ENCODE results near the gene PAN3.
"Not testable (repeated sequence)": the region's sequence is repeated elsewhere in the genome, so short reads cannot be mapped to it uniquely, and the experiment has no call there.

DNA sequence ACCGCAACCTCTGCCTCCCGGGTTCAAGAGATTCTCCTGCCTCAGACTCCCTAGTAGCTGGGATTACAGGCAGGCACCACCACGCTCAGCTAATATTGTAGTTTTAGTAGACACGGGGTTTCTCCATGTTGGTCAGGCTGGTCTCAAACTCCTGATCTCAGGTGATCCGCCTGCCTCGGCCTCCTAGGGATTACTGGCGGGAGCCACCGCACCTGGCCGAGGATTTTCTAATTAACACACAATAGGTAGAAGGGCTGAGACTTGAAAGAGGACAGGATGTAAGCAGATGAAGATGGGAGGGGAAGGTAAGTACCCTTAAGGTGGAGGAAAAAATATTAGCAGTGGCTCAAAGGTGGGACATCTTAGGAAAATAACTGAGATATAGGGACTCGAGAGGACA lies 3.2 kb downstream of the PAN3 start:
- TF ChIP-seq, protein P1, sequence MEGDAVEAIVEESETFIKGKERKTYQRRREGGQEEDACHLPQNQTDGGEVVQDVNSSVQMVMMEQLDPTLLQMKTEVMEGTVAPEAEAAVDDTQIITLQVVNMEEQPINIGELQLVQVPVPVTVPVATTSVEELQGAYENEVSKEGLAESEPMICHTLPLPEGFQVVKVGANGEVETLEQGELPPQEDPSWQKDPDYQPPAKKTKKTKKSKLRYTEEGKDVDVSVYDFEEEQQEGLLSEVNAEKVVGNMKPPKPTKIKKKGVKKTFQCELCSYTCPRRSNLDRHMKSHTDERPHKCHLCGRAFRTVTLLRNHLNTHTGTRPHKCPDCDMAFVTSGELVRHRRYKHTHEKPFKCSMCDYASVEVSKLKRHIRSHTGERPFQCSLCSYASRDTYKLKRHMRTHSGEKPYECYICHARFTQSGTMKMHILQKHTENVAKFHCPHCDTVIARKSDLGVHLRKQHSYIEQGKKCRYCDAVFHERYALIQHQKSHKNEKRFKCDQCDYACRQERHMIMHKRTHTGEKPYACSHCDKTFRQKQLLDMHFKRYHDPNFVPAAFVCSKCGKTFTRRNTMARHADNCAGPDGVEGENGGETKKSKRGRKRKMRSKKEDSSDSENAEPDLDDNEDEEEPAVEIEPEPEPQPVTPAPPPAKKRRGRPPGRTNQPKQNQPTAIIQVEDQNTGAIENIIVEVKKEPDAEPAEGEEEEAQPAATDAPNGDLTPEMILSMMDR (IDR thresholded peaks at IDR 0.05; ENCODE audit: low read length) = not testable (repeated sequence)
- not testable (repeated sequence) for TF ChIP-seq EZH2 (IDR thresholded peaks at IDR 0.05; ENCODE audit: borderline replicate concordance, low read length)

Measured in OCI-LY1 (cell line).